RWPE2 (cell line): ENCODE measurements around the gene PUSL1.

Source experiments
- ATAC-seq: fragments of 200-7000 bp; cut with Tn5 transposase; 3 replicates; pipeline ENCODE4 v1.9.1; 2021; ENCODE audit warnings: low read depth
- DNase-seq: peaks from one replicate; pipeline ENCODE4 v3.0.0-alpha.2; 2020; ENCODE audit warnings: low spot score
- H3K27ac ChIP-seq: fragments of 450-650 bp; 2 replicates; pipeline ENCODE4 v1.5.1; 2017; ENCODE audit warnings: mild to moderate bottlenecking; ENCODE audit not compliant: poor library complexity, severe bottlenecking
- H3K27me3 ChIP-seq: fragments of 250-450 bp; sonication (Bioruptor Pico); 2 replicates; pipeline ENCODE4 v1.5.1; 2021; ENCODE audit warnings: mild to moderate bottlenecking, moderate library complexity; ENCODE audit not compliant: insufficient read depth, poor library complexity, severe bottlenecking
- H3K36me3 ChIP-seq: fragments of 250-450 bp; sonication (Bioruptor Pico); 2 replicates; pipeline ENCODE4 v1.5.1; 2020; ENCODE audit warnings: low read depth, mild to moderate bottlenecking, moderate library complexity
- H3K4me1 ChIP-seq: fragments of 250-450 bp; sonication (Bioruptor Pico); 2 replicates; pipeline ENCODE4 v1.5.1; 2021; ENCODE audit warnings: mild to moderate bottlenecking, moderate library complexity; ENCODE audit not compliant: insufficient read depth, poor library complexity, severe bottlenecking
- H3K4me3 ChIP-seq: fragments of 250-450 bp; sonication (Bioruptor Pico); 2 replicates; pipeline ENCODE4 v1.5.1; 2021; ENCODE audit warnings: mild to moderate bottlenecking, moderate library complexity; ENCODE audit not compliant: severe bottlenecking
- H3K9me3 ChIP-seq: fragments of 250-450 bp; sonication (Bioruptor Pico); 2 replicates; pipeline ENCODE4 v1.5.1; 2021; ENCODE audit warnings: mild to moderate bottlenecking, moderate library complexity; ENCODE audit not compliant: severe bottlenecking
- CTCF ChIP-seq: fragments of 450-650 bp; IDR thresholded peaks from one replicate; pipeline ENCODE4 v1.5.1; 2017; ENCODE audit warnings: mild to moderate bottlenecking, moderate library complexity; ENCODE audit not compliant: poor library complexity, severe bottlenecking

Gene PUSL1

GRCh38 chr1:1273209-1273511 lies 35.2 kb upstream of the PUSL1 start:
- no peak for TF ChIP-seq CTCF

GRCh38 chr1:1273512-1274298 lies 34.7 kb upstream of the PUSL1 start, which contains the start of gene UBE2J2:
UBE2J2 (minus strand) TSS chr1:1273854; CDS start chr1:1267992, 5,862 bp downstream.
- no peak for TF ChIP-seq CTCF
- H3K4me1 ChIP-seq: peaks cover 8% of the 10 kb centered on the region
- no peaks in the 10 kb centered on the region for H3K9me3 ChIP-seq
- ATAC-seq: peak; percentile 86
- H3K36me3 ChIP-seq: peaks cover 16% of the 10 kb centered on the region
- H3K27ac ChIP-seq: peak within 1 kb of the TSS; percentile 66
- no peaks in the 10 kb centered on the region for H3K27me3 ChIP-seq
- peak within 1 kb of the TSS; percentile 95 for H3K4me3 ChIP-seq
- peak; percentile 92 for DNase-seq

More at GRCh38 chr1:1273209-1273511, 35.2 kb upstream of the PUSL1 start:
- Histone ChIP-seq H3K4me3 (peak overlapping the region; percentile 95), H3K4me1 (peaks cover 8% of the 10 kb centered on the region), H3K36me3 (peaks cover 19% of the 10 kb centered on the region), H3K9me3 (no peaks in the 10 kb centered on the region), H3K27ac (peak overlapping the region; percentile 66), H3K27me3 (no peaks in the 10 kb centered on the region)
- ATAC-seq (no peak), DNase-seq (no peak)

GRCh38 chr1:1274299-1274930 lies 34.0 kb upstream of the PUSL1 start:
- Histone ChIP-seq H3K36me3 (peaks cover 16% of the 10 kb centered on the region), H3K27ac (peak overlapping the region; percentile 66), H3K27me3 (no peaks in the 10 kb centered on the region), H3K4me3 (peak overlapping the region; percentile 95), H3K9me3 (no peaks in the 10 kb centered on the region), H3K4me1 (peaks cover 8% of the 10 kb centered on the region)
- ATAC-seq: peak; percentile 10
- DNase-seq: peak; percentile 55
- TF ChIP-seq CTCF: no peak

- peak; percentile 53 for DNase-seq
- Histone ChIP-seq H3K9me3 (no peaks in the 10 kb centered on the region), H3K36me3 (peaks cover 11% of the 10 kb centered on the region), H3K4me1 (peaks cover 8% of the 10 kb centered on the region), H3K27me3 (no peaks in the 10 kb centered on the region), H3K4me3 (no peak overlapping the region), H3K27ac (no peak overlapping the region)
- ATAC-seq: no peak
- no peak for TF ChIP-seq CTCF
Observed at GRCh38 chr1:1274931-1275431, 33.4 kb upstream of the PUSL1 start.

- H3K27ac ChIP-seq: no peak overlapping the region
- H3K4me1 ChIP-seq: peaks cover 8% of the 10 kb centered on the region
- no peaks in the 10 kb centered on the region for H3K27me3 ChIP-seq
- no peaks in the 10 kb centered on the region for H3K9me3 ChIP-seq
- H3K4me3 ChIP-seq: no peak overlapping the region
- ATAC-seq: no peak
- H3K36me3 ChIP-seq: peaks cover 9% of the 10 kb centered on the region
- no peak for TF ChIP-seq CTCF
- DNase-seq: no peak
Observed at GRCh38 chr1:1275836-1276235, 32.6 kb upstream of the PUSL1 start.
